ENCODE measurements around the gene LIM2.
"Not testable (repeated sequence)": the region's sequence is repeated elsewhere in the genome, so short reads cannot be mapped to it uniquely, and the experiment has no call there.

LIM2 gene, protein sequence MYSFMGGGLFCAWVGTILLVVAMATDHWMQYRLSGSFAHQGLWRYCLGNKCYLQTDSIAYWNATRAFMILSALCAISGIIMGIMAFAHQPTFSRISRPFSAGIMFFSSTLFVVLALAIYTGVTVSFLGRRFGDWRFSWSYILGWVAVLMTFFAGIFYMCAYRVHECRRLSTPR

DNA sequence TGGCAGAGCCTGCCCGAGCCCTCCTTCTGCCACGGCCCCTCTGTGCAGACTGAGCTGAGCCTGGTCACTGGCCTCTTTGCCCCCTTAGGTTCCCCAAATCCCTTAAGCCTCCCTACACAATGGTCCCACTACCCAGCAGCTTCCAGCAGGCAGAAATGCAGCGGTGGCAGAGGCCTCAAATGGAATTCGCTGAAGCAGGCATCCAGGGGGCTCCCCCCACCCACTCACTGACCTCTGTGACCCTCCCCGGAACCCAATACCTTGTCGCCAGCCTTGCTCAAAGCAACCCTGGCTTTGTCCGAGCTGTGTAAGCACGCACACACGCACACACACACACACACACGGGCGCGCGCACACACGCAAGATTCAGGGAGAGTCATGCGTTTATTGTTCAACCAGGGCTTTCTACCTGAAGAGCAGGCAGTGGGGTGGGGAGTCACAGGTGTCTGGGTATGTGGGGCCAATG lies at the start of gene LIM2:
Gene LIM2 (minus strand): TSS at position 51 of the 466 bp plus-strand sequence. CDS start 531 bp downstream, outside the sequence.
- DNase-seq: no peak

DNA sequence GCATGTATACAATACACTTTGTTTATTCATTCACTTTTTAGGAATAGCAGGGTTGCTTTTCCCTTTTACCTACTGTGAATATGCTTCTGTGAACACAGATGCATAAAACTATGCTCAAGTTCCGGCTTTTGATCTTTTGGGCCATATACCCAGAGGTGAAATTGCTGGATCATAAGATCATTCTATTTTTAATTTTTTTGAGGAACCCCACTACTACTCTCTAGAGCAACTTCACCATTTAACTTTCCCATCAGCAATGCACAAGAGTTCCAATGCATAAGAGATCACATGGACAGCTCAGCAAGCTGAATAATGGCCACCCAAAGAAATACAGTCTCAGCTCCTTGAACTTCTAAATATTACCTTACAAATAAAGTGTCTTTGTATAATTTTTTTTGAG lies 46.7 kb upstream of the LIM2 start:
- DNase-seq: no peak

DNA sequence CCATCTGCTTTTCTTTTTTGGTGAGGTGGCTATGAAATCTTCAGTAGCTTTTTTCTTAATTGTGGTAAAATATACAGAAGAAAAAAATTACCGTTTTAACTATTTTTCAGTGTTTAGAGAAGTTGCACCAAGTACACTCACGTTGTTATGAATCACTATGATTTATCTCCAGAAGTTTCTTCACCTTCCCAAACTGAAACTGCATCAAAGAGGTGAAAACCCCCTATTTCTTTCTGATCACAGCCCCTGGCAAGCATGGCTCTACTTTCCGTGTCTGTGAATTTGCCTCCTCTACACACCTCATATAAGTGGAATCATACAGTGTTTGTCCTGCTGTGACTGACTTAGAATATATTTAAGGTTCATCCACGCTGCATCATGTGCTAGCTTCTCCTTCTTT lies 45.3 kb upstream of the LIM2 start:
- DNase-seq: no peak

DNA sequence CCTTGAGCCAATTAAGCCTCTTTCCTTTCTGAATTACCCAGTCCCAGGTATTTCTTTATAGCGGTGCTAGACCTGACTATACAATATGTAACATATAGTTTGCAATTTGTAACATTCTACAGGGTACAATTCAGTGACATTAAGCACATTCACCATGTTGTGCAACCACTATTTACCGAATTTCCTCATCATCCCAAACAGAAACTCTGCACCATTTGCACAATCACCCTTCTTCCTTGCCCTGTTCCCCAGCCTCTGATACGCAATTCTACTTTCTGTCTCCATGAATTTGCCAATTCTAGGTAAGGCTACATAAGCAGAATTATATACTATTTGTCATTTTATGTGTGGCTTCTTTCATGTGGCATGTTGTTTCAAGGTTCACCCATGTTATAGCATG lies 43.4 kb upstream of the LIM2 start:
- DNase-seq: no peak

DNA sequence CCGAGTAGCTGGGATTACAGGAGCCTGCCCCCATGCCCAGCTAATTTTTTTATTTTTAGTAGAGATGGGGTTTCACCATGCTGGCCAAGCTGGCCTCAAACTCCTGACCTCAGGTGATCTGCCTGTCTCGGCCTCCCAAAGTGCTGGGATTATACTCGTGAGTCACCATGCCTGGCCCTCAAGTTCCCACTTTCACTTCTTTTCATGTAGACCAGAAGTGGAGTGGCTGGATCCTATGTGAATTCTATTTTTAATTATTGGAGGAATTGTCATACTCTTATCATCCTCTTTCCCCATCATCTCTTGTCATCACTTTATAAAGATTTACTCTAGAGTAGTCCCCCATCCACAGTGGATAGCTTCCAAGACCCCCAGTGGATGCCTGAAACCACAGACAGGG lies 42.4 kb upstream of the LIM2 start:
- DNase-seq: no peak

DNA sequence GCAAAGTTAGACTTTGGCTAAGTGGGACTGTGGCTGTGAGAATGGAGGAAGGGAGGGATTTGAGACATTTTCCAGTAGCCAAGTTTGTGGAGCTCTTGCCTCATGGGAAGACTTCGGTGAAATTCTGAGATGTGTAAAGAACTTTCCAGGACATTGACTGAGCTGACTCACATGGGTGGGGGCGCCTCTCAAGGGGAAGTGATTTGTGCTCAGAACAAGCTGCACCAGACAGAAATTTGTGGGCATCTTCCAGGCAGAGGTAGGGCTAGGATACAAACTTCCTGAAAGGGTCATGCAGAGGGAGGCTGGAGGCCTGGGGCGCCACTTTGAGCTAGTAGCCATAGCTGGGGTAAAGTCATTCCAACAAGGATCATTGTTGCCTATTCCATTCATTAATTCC lies 39.4 kb upstream of the LIM2 start:
- DNase-seq: no peak

DNA sequence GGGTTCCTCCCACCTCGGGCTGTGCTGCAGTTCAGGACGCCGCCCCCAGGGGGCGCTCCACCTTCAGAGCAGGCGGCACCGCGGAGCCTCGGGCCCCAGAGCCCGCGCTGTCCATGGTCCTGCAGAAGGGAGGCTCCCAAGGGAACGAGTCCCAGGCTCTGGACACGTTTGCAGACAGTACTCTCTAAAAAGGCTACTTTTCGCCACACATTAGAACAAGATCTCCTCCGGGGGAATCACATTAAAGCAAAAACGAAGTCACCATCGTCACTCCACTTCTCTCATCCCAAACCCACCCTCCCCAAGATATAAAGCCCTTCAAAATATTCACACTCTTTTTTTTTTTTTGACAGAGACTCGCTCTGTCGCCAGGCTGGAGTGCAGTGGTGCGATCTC lies 34.3 kb upstream of the LIM2 start:
- DNase-seq: peak; percentile 79

DNA sequence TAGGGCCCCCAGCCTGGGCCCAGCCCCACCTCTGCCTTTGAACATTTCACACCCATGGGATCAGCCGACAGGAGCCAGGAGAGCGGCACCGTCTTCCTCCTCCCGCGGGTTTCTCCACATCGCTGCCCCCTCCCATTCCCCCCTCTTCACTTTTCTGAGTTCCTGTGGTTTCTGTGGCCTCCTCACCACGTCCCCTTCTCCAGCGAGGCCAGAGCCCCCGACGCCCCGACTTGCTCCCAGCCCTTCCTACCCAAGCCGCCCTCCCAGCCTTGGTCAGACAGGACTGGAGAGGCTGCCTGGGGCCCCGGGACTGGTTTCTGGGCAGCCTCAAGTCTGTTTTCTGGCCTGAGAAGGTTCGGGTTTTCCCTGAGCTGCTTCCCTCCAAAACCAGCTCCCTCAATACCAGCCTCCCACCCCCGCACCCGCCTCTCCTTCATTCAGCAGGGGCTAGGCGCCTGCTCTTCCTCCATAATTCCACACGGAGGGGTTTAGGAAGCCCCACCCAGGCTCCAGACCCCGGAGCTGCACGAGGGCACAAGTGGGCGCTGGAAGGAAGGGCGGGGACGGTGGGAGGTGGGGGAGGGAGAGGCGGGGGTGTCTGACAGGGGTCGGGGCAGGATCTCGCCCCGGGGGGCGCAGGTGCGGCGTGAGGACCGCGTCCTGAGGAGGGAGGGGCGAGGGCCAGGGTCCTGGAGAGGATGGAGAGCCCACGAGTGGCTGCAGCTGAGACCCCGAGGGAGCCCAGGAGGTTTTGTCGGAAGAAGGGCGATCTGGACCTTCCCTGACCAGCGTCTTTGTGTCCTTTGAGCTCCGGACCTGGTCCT lies 33.7 kb upstream of the LIM2 start:
- no peak for DNase-seq

DNA sequence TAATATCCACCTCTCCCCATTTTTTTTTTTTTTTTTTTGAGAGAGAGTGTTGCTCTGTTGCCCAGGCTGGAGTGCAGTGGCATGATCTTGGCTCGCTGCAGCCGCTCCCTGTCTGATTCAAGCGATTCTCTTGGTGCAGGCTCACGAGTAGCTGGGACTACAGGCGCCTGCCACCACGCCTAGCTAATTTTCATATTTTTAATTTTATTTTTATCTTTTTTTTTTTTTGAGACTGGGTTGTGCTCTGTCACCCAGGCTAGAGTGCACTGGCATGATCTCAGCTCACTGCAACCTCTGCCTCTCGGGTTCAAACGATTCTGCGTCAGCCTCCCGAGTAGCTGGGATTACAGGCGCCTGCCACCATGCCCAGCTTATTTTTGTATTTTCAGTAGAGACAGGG lies 32.7 kb upstream of the LIM2 start:
- not testable (repeated sequence) for DNase-seq

DNA sequence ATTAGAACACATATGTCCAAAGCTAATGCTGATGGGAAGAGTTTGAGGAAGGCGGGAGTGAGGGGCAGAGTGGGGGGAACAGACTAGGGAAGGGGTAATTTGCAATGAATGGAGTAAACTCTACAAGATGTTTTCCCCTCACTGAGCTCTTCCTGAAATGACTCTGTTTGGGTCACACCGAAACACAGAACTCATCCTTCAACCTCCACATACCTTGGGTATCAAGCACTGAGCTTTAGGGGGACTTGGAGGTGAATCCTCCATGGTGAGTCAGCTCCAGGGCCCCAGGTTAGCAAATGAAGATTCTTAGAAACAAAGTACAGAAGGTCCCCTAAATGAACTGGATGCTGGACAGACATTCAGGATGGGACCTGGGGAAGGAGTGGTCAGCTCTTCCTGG lies 30.9 kb upstream of the LIM2 start:
- DNase-seq: no peak

DNA sequence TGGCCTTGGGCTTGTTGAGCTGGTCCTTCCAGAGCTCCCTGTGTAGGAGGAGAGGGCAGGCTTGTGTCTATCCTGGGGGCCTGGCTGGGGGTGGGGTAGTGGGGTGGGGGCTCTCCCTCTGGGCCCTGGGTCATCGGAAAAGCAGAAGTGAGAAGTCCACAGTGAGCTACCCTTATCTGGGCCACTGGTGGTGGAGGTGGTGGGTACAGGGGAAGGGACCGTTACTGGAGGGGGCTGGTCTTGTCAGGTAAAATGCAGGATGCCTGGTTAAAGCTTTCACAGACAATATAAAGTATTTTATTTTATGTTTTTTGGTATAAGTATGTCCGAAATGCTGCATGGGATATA lies 30.0 kb upstream of the LIM2 start:
- DNase-seq: no peak

DNA sequence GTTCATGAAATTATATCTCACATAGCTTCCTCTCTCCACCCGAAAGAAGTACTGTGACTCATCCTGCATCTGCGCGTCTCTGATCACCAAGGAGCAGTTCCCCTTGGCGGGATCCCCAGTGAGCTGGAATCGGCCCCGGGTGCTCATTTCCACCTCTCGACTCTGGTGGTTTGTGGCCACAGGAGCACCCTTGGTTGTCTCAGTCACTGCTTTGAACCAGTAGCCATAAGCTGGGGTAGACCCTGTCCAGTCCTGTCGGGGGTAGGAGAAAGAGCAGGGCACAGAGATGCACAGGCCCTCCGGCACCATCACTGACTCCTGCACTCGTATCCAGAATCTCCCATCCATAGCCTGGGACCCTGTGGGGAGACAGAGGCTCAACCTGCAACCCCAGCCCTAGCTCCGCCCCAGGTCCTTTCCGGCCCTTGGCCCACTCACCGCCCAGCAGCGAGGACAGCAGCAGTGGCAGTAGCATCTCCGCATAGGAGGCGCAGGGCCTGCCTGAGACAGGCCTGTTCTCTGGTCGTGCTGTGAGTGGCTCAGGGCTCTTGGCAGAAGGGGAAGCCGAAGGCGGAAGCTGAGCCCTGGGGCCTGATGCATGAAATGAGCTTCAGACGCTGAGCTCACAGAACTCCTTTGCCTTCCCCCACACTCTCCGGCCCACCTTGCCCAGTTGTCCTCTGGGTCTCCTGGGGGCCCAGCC lies 29.5 kb upstream of the LIM2 start, which contains the start of gene SIGLEC10:
Gene SIGLEC10 (minus strand): TSS at position 536 of the 703 bp plus-strand sequence. CDS start 61 bp downstream, at position 475.
- no peak for DNase-seq

DNA sequence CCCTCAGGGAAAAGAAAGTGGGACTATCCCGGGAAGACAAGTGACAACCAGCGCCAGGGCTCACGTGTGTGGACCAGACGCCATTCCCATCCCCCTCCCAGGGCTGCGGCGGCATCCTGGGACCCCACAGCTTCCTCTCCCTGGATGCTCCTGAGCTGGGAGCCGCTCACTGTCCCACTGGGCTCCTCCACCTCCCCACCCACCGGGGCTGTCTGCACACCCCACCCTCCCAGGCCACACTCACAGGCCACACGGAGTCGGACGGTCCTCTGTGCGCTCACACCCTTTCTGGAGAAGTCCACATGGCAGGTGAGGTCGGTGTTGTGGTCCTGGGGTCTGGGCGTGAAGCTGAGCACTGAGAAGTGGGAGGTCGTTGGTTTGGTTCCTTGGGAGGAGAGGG lies 28.6 kb upstream of the LIM2 start:
- not testable (repeated sequence) for DNase-seq

DNA sequence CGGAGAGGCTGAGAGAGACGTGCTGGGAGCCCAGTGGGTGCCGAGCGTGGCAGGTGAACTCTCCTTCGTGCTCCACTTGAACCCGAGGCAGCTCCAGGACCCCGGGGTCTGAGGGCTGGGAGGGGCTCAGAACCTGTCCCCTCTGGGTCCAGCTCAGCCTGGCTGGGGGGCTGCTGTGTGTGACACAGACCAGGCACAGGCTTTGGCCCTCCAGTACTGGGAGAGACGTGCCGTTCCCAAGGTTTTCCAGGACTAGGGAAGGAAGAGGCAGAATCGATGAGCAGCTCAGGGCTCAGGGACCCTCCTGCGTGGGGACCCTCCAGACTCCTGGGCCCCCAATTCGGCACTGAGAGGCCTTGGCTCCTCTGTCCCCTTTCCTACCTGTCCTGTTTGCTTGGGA lies 27.4 kb upstream of the LIM2 start:
- DNase-seq: no peak

DNA sequence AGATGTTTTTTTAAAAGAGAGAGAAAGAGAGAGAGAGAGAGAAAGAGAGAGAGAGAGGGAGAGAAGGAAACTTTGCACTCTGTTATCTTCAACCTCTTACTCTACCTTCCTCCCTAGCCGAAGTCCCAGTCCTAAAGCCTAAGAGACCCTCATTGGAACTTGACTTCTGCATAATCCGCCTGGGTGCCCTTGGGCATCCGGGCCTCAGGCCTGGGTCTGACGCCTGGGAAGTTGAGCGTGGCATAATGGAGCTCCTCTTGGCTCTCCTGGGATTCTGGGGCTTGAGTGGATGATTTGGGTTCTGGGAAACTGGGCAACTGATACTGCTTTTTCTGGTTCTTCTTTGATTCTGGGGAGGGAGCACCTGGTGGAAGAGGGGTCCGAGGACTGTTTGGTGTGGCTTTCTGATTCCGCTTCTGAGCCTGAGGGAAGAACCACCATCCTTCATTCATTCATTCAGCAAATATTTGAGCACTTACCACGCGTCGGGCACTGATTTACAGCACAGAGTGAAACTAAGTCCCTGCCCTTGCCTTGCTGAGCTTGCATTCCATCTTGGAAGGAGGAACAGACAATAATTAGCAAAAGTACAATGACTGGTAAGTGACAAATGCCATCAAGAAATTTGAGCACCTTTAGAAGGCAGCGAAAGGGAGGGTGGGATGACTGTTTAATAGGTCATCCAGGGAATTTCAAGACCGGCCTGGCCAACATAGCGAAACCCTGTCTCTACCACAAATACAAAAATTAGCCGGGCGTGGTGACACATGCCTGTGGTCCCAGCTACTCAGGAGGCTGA lies 23.4 kb upstream of the LIM2 start:
- DNase-seq: no peak

DNA sequence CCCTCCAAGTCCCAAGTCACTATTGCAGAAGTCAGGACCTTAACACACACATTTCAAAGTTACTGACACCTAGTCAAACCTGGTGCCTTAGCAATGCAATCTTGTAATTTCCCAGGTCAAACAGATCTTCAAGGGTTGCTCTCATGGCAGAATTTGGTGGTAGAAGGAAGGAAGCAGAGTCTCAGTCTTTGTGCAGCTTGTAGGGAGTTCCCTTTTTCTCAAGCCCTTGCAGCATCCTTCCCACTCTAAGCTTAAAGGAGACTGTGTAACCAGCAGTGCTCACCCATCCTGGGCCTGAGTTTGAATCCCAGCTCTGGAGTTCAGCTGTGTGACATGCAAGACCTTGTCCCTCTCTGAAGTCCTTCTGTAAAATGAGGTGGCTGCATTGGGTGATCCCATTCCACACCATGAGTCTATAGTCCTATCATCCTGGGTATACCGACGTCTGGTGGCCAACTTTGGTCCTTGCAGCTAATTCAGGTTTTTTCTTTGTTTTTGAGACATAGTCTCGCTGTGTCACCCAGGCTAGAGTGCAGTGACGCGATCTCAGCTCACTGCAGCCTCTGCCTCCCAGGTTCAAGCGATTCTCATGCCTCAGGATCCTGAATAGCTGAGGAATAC lies 19.8 kb upstream of the LIM2 start:
- DNase-seq: no peak

DNA sequence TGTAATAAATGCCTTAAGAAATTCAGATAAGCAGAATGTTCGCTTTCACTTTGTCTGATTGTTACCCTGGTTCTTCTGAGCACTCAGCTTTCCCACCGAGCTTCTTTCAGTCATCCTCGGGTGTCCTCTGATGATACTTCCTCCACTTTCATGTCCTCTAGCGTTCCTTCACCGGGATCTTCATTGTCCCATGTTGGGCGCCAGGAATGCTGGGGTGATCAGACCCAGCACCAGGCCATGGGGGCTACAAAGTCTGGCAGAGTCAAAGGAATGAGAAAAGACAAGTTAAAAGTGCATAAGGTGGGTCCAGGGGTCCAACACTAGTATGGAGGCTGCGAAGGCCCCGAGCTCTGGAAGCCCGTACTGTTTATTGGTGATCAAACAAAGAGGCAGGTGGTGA lies 14.3 kb upstream of the LIM2 start:
- no peak for DNase-seq

DNA sequence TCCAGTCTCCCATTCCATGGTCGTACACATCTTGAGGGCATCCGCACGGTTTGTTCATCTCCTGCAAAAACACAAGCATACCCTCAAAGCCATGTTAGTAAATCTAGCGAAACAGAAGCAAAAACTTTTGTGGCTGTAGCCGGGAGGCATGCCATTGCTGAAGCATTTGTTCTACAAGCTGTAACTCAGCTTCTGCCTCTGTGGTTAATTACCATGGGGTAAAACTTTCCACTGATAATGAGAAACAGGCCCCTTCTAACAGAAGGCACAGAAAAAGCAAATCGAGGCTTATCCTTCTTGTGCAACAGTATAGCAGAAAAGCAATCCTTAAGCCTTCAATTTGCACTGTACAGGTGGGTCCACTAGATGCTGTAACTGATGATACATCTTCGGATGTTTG lies 12.2 kb upstream of the LIM2 start:
- not testable (repeated sequence) for DNase-seq

DNA sequence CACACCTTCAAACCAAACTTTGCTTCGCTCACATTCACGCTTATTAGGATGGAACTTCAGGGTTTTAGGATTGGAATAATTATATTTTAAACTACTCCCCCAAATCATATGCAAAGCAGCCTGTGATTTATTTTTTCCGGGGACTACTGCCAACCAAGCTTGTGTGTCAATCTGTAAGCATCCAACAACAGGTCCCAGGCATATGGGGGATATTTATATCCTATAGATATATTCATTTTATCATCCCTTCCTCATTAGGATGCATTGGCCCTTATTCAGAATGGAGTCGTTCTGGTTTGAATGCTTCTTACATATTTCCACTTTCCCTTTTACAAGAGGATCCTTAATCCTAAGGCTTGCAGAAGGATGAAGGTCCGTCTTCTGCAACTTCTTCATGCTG lies 11.5 kb upstream of the LIM2 start:
- no peak for DNase-seq

DNA sequence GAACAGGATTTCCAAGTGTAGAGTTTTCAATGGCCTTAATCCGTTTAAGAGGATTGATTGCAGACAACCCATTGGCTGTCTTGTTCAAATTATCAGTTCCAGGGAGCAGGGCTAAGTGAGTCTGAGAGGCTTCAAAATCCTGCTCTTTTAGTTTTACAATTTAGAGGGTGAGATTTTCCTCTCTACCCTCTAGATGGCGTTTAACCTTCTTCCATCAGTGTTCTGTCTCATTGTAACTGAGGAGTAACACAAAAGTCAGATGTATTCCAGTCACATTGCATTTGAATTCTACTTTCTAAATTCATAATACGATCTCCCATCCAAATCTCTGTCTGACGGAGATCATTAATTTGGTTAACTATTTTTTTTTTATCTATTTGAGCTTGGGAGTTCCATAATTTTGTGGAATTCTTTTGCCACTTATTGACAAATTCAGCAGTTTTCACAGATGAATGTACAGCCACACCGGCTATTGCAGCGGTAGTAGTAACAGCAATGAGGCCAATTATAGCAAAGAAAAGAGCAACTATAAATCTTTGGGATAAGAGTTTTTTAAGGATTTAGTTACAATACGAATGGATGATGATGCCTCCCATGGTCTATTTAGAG lies 10.4 kb upstream of the LIM2 start:
- DNase-seq: no peak

DNA sequence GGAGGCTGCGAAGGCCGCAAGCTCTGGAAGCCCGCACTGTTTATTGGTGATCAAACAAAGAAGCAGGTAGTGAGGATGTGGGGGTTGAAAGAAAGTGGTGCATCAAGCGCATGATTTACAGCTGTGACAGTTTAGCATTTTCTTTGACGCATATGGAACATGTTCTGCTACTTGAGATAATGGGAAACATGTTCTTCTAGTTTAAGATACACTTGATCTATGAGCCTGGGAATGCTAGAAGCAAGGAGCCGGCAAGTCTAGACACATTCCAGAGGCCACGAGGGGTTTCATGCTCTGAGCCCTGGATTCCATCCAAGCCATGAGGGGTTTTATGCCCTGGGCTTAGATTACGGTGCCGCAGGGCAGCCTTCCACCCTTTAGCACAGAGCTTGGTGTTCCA lies 9.7 kb upstream of the LIM2 start:
- not testable (repeated sequence) for DNase-seq

DNA sequence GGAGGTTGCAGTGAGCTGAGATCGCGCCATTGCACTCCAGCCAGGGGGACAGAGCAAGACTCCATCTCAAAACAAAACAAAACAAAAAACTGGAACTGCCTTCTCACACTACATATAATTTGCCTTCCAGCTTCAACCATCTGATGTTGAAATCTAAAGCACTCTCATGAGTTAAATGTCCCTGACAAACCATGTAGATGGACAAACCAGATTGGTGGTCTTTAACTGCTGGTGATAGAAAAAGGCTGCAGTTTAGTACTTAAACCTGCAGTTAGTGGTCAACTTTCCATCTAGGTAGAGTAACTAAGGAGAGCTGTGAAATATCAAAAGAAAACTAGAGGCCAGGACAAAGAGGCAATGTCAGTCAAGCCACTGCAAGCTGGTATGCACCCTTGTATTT lies 8.4 kb upstream of the LIM2 start:
- DNase-seq: no peak

Data from right hindlimb (tissue), 1 donor.